GM19438 (cell line): ENCODE data around the gene PIGK.

ENCODE experiments used
- ATAC-seq: cut with Tn5 transposase; IDR thresholded peaks from one replicate; pipeline ENCODE4 v1.9.1; 2021; ENCODE audit warnings: low read depth; ENCODE audit not compliant: unreplicated experiment

Gene PIGK

DNA sequence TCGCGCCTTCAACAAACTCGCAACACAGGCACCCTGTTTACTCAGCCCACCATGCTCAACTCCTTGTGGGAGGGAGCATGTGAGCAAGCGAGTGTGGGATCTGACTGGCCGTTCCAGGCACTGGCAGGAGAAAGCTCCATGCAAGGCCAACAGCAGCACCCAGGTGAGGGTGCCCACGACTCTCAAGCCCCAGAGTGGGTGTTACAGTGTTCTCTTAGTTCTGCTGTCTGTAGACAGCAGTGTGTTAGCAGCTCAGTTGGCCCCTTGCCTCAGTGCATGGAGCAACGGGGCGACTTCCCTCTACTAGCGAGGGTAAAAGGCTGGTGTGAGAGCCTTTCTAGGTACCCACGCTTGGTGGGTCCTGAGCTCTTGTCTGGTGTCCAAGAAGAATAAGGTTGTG, 114.6 kb downstream of the PIGK start:
- ATAC-seq: no peak

DNA sequence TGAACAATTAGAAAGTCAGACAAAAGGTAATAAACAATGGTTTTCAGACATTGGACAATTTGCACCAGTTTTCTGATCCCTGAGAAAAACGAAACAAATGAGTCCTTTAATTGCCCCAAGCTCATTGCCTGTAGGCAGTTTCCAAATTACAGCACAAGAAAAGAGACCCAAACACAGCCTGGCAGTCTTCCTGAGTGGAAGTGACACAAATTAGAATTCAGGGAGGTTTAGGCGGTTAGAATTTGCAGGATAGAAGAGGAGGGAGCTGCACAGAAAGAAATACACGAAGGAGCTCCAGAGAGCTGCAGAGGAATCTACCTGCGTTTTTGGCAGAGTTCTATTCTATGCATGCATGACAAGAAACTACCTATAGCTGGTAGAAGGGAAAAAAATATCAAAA, 115.7 kb downstream of the PIGK start:
- ATAC-seq: no peak

- no peak for ATAC-seq
Observed at GRCh38 chr1:77100875-77101274, 118.4 kb downstream of the PIGK start.

GRCh38 chr1:77096496-77097255, 122.6 kb downstream of the PIGK start:
- ATAC-seq: no peak

- no peak for ATAC-seq
Observed at GRCh38 chr1:77095236-77095635, 124.0 kb downstream of the PIGK start.

DNA sequence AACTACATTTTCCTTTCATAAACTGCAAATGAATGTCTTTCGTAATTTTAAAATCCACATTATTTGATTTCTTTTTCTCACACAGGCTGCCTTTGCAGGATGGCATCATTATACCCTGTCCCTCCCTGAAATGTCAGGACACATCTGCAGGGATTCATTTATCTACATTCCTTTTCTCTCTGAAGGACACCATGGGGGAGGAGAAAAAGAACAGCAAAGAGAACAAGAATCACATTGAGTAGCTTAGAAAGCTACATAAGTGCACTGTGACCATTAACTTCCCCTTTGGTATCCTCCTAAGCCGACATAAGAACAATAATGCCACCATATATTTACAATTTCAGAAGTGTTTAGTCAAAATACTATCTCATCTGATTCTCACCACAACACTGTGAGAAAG, 129.5 kb downstream of the PIGK start:
- ATAC-seq: no peak

DNA sequence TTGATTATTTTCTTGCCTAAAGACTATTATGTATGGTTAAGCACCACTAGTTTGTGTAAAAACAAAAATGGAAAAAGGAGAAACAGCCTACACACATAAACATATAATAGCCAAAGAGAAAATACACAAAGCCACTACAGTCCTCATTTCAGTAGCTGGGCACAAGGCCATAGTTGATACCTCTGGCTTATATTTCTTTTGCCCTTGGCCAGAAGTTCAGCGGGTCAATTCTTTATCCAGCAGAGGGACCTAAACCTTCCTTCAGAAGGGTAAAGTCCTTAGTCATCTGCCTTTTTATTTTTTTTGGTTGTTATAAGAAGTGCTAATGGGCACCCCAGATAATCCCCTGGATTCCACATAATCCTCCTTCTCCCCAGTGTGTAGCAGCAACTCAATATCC, 134.1 kb downstream of the PIGK start:
- no peak for ATAC-seq

DNA sequence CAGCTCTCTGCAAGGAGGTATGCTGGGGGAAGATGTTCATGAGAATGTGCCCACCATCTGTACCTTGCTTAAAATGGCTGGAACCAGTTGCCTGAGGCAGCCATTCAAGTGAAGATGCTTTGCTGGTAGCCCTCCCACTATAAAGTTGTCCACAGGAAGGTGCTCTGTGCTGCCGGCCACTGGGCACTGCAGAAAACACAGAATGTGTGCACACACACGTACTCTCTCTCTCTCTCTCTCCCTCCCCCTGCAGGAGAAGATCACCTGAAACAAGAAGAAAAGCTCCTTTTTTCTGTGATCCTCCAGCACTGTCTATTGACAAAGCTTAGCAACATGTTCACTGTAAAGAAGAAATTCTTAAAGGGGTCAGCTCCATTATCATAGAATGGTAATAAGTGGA, 134.8 kb downstream of the PIGK start:
- ATAC-seq: no peak

DNA sequence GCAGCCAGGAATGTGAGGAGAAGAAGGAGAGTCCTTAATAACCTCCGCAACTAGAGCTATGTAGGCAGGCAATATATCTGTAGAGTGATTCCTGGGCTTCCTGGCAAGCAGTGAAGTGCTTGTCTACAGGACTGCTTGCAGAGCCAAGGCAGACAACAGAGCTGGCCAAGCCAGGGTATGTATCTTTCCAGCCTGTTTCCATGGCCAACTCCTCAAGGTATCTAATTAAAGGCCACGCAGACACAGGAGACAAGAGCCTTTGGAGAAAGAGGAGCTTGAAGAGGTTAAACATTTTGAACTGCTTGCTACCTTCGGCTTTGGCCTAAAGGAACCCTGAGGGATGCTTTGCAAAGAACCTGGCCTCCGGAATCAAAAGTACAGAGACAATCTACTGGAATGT, 137.4 kb downstream of the PIGK start:
- ATAC-seq: no peak

DNA sequence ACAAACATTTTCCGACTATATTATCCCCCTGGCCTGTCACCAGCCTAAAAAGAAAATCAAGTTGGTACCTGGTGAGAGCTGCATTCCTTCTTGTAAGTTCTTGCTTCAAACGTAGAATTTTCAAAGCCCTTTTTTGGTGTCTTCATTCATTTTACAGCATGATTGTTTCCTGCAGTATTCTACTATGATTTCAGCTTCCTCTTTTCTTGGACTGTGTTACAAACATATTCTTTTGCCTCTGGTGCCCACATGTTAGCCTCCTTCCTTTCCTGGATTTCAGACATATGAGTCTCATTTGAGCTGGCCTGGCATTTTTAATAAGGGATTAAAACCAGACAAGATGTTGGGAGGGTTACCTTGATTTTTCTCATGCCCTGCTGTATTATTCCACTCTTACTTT, 142.5 kb downstream of the PIGK start:
- no peak for ATAC-seq

DNA sequence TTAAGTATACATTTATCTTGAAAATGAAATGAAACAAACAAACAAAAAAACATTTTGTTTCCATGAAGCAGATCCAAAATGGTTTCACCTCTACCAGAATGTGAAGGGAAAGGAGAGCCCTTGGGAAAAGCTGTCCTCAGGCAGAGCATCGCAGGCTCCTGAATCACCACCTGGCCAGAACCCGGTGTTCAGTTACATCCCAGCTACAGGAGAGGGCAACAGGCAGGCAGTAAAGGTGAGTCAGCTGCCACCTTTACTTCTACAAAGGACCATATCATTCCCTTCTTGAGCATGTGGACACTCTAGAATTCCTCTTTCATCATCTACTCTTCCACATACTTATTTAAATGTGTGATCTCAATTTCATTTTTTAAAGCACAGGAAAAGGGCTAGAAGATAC, 151.2 kb downstream of the PIGK start:
- no peak for ATAC-seq

DNA sequence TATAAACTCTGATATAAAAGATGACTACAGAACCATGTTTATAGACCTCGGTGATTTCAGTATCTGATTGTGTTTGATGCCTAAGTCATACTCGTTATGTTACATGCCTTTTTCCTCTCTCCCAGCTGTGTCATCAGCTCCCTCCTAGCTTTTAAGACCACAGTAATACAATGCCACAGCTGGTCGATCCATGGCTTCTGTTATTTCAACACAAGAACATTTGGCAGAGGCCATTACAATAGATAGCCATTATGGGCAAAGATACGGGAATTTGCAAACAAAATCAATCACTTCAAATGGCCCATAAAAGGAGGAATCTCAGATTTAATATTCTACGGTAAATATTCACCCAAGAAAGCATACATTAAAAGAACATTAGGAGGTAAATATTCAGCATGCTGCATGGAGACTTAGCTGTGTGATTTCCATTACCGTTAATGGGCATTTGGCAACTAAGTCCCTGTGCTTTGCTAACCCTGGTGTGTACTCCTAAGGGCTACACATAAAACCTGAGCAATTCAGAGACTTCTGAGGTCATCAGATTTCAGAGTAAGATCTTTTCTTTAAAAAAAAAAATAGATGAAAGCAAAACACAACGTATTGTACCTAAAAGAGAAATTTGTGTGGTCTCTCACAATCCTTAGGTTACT, 153.4 kb downstream of the PIGK start:
- no peak for ATAC-seq

- no peak for ATAC-seq
Observed at GRCh38 chr1:77064246-77064645, 155.0 kb downstream of the PIGK start.

DNA sequence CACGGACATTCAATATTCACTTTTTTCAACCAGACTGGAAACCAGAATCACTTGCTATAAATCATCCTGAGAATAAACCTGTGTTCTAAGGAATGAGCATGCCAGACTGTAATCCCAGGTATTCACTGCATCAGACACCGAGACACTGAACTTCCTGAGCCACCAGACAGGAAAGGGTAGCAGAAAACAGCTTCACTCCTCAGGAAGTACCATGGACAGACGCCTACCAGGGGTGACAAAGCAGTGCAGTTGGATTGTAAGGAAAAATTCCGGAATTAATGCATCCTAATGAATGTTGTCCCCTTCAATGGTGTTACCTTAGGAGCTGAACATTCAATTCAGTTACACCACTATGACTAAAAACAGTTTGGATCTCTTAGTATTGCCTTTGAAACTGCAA, 156.1 kb downstream of the PIGK start:
- no peak for ATAC-seq

DNA sequence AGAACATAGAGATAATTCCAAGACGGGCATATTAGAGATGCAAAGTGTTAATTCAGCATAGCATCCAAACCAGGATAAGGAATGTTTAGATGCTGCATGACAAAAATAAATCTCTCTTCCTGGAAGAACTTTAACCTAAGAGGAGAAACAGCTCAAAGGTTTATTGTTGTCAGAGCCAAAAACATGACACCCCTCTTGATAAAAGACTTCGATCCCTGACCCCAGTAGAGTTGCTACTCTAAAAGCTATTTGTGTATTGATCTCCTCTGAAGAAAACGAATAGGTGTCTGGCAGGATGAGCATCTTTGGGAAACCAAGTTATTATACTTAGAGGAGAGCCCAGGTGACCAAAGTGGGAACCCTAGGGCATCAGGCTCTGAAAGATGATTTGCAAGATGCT, 158.1 kb downstream of the PIGK start:
- ATAC-seq: no peak

GRCh38 chr1:77060000-77060399, 159.2 kb downstream of the PIGK start:
- ATAC-seq: no peak

DNA sequence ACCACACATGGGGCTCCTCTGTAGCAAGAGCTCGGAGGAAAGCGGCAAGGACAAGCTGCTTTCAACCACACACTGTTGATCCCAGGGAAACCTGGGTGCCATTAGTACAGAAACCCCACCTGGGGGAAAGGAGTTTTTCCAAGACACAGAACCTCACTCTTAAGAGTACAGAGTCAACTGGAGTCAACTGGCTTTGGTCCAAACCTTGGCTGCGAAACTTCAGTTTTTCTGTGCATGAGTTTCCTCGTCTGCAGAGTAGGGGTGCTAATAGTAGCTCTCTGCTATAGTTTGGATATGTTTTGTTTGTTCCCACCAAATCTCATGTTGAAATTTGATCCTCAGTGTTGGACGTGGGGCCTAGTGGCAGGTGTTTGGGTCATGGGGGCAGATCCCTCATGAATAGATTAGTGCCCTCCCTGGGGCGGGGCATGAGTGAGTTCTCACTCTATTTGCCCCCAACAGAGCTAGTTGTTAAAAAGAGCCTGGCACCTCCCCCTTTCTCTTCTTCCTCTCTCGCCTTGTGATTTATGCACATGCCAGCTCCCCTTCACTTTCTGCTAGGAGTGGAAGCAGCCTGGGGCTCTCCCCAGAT, 161.1 kb downstream of the PIGK start:
- no peak for ATAC-seq

DNA sequence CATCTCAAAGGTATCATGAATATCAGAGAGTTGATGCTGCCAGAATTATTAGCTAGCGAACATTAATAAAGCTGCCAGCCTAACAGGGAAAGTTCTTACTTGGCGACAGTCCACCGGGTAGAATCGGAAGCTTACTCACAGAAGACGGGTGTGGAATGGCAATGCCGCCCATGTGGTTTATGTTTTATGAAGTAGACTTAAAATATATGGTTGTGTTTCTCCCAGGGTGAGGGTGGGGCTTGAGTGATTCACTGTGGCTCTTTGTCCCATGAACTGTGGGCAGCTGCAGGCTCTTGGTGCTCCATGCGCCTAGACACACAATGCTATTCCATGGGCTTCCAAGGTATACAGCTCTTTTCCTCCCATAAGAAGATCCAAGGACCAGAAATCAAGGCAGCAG, 162.7 kb downstream of the PIGK start:
- no peak for ATAC-seq

DNA sequence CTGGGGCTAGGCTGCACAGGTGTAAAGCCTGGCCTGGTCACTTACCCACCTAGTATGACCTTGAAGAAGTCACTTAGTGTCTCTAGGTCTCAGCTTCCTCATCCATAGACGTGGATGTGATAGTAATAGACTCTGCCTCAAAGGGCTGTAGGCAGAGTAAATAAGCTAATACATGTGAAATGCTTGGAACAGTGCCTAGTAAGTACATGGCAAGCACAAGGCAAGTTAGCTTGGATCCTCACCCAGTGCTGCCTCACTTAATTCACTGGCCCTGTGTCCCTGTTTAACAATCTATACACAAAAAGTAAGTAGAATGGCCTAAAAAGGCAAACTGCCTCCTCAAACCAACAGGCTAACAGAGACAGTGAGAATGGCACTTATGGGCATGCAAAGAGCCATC, 167.8 kb downstream of the PIGK start:
- ATAC-seq: no peak

DNA sequence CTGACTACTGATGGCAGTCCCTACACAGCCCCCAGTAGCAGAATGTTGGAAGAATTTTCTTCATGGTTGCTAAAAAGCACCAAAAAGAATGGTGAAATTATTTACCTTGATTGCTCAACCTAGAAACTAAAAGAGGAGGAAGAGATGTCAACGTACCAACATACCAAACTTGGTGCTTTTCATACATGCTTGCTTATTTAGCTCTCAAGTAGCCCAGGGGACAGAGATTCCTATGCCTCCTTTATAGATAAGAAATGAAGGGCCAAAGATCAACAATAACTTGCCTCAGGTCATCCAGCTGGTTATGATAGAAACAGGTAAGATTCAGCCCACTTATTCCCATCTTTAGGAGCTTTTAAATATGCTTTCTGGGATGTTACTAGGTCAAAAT, 170.6 kb downstream of the PIGK start:
- ATAC-seq: no peak

GRCh38 chr1:77047978-77048614, 171.1 kb downstream of the PIGK start:
- ATAC-seq: no peak

DNA sequence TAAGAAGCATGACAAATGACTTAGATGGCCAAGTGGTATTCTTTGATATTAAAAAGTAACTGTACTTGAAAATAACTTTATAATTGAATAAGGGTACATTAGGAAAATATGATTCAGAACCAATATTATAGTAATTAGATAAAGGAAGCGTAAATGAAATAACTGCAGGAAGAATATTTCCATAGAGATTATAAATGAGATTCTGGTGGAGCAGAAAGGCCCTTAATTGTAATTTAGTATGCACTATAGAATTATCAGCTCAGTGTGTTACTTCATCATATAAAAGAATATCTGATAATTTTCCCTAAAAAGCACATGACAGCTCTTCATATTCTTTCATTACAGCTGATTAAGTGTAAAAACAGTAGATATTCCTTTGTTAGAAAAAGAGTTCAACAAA, 171.7 kb downstream of the PIGK start:
- ATAC-seq: no peak
